ENCODE results near the gene AKR1C2.
"Not testable (repeated sequence)": the region's sequence is repeated elsewhere in the genome, so short reads cannot be mapped to it uniquely, and the experiment has no call there.

Gene AKR1C2

GRCh38 chr10:4978870-4979269 is 24.8 kb downstream of the AKR1C2 start:
- H3K4me1 ChIP-seq (ENCODE audit: control insufficient read depth, insufficient read depth, low read length), result peaks cover 4% of the 10 kb centered on the region
- H3K4me3 ChIP-seq (ENCODE audit: low read length), result no peak overlapping the region
- H3K27ac ChIP-seq (ENCODE audit: low read depth, low read length), result no peak overlapping the region
- no peaks in the 10 kb centered on the region for H3K36me3 ChIP-seq (ENCODE audit: control insufficient read depth, insufficient read depth, low read length)
- H3K27me3 ChIP-seq (ENCODE audit: control insufficient read depth, insufficient read depth, low read length), result no peaks in the 10 kb centered on the region
- no peak overlapping the region for H3K9ac ChIP-seq (ENCODE audit: low read length)

- no peak overlapping the region for H3K27ac ChIP-seq (ENCODE audit: low read depth, low read length)
- H3K27me3 ChIP-seq (ENCODE audit: control insufficient read depth, insufficient read depth, low read length), result no peaks in the 10 kb centered on the region
- no peaks in the 10 kb centered on the region for H3K36me3 ChIP-seq (ENCODE audit: control insufficient read depth, insufficient read depth, low read length)
- peaks cover 4% of the 10 kb centered on the region for H3K4me1 ChIP-seq (ENCODE audit: control insufficient read depth, insufficient read depth, low read length)
- no peak overlapping the region for H3K9ac ChIP-seq (ENCODE audit: low read length)
- no peak overlapping the region for H3K4me3 ChIP-seq (ENCODE audit: low read length)
Measured at GRCh38 chr10:4977025-4977424, 26.6 kb downstream of the AKR1C2 start.

- H3K4me1 ChIP-seq (ENCODE audit: control insufficient read depth, insufficient read depth, low read length); H3K36me3 ChIP-seq (ENCODE audit: control insufficient read depth, insufficient read depth, low read length); H3K27ac ChIP-seq (ENCODE audit: low read depth, low read length); H3K27me3 ChIP-seq (ENCODE audit: control insufficient read depth, insufficient read depth, low read length); H3K9ac ChIP-seq (ENCODE audit: low read length); H3K4me3 ChIP-seq (ENCODE audit: low read length): not testable (repeated sequence)
Measured at GRCh38 chr10:4974400-4974799, 29.3 kb downstream of the AKR1C2 start.

- H3K4me3 ChIP-seq (ENCODE audit: low read length); H3K27me3 ChIP-seq (ENCODE audit: control insufficient read depth, insufficient read depth, low read length); H3K9ac ChIP-seq (ENCODE audit: low read length); H3K36me3 ChIP-seq (ENCODE audit: control insufficient read depth, insufficient read depth, low read length); H3K27ac ChIP-seq (ENCODE audit: low read depth, low read length); H3K4me1 ChIP-seq (ENCODE audit: control insufficient read depth, insufficient read depth, low read length): not testable (repeated sequence)
Measured at GRCh38 chr10:4973294-4973693, 30.4 kb downstream of the AKR1C2 start.

- H3K4me3 ChIP-seq (ENCODE audit: low read length); H3K27me3 ChIP-seq (ENCODE audit: control insufficient read depth, insufficient read depth, low read length); H3K4me1 ChIP-seq (ENCODE audit: control insufficient read depth, insufficient read depth, low read length); H3K9ac ChIP-seq (ENCODE audit: low read length); H3K27ac ChIP-seq (ENCODE audit: low read depth, low read length); H3K36me3 ChIP-seq (ENCODE audit: control insufficient read depth, insufficient read depth, low read length): not testable (repeated sequence)
Measured at GRCh38 chr10:4972369-4973142, 31.1 kb downstream of the AKR1C2 start.

- not testable (repeated sequence) for H3K4me3 ChIP-seq (ENCODE audit: low read length); H3K36me3 ChIP-seq (ENCODE audit: control insufficient read depth, insufficient read depth, low read length); H3K4me1 ChIP-seq (ENCODE audit: control insufficient read depth, insufficient read depth, low read length); H3K27ac ChIP-seq (ENCODE audit: low read depth, low read length); H3K27me3 ChIP-seq (ENCODE audit: control insufficient read depth, insufficient read depth, low read length); H3K9ac ChIP-seq (ENCODE audit: low read length)
Measured at GRCh38 chr10:4970362-4970761, 33.3 kb downstream of the AKR1C2 start.

GRCh38 chr10:4969289-4969688 is 34.4 kb downstream of the AKR1C2 start:
- not testable (repeated sequence) for H3K36me3 ChIP-seq (ENCODE audit: control insufficient read depth, insufficient read depth, low read length); H3K27ac ChIP-seq (ENCODE audit: low read depth, low read length); H3K4me1 ChIP-seq (ENCODE audit: control insufficient read depth, insufficient read depth, low read length)

GRCh38 chr10:4967189-4967588 is 36.5 kb downstream of the AKR1C2 start:
- not testable (repeated sequence) for H3K27me3 ChIP-seq (ENCODE audit: control insufficient read depth, insufficient read depth, low read length); H3K4me3 ChIP-seq (ENCODE audit: low read length); H3K27ac ChIP-seq (ENCODE audit: low read depth, low read length); H3K36me3 ChIP-seq (ENCODE audit: control insufficient read depth, insufficient read depth, low read length); H3K9ac ChIP-seq (ENCODE audit: low read length); H3K4me1 ChIP-seq (ENCODE audit: control insufficient read depth, insufficient read depth, low read length)

More at GRCh38 chr10:4969289-4969688, 34.4 kb downstream of the AKR1C2 start:
- not testable (repeated sequence) for H3K27me3 ChIP-seq (ENCODE audit: control insufficient read depth, insufficient read depth, low read length); H3K9ac ChIP-seq (ENCODE audit: low read length); H3K4me3 ChIP-seq (ENCODE audit: low read length)

- not testable (repeated sequence) for H3K9ac ChIP-seq (ENCODE audit: low read length); H3K27ac ChIP-seq (ENCODE audit: low read depth, low read length); H3K4me3 ChIP-seq (ENCODE audit: low read length); H3K4me1 ChIP-seq (ENCODE audit: control insufficient read depth, insufficient read depth, low read length); H3K36me3 ChIP-seq (ENCODE audit: control insufficient read depth, insufficient read depth, low read length); H3K27me3 ChIP-seq (ENCODE audit: control insufficient read depth, insufficient read depth, low read length)
Measured at GRCh38 chr10:4965763-4966162, 37.9 kb downstream of the AKR1C2 start.

- H3K4me1 ChIP-seq (ENCODE audit: control insufficient read depth, insufficient read depth, low read length); H3K27ac ChIP-seq (ENCODE audit: low read depth, low read length); H3K4me3 ChIP-seq (ENCODE audit: low read length); H3K27me3 ChIP-seq (ENCODE audit: control insufficient read depth, insufficient read depth, low read length); H3K36me3 ChIP-seq (ENCODE audit: control insufficient read depth, insufficient read depth, low read length); H3K9ac ChIP-seq (ENCODE audit: low read length): not testable (repeated sequence)
Measured at GRCh38 chr10:4963815-4964154, 39.9 kb downstream of the AKR1C2 start.

- H3K27me3 ChIP-seq (ENCODE audit: control insufficient read depth, insufficient read depth, low read length); H3K27ac ChIP-seq (ENCODE audit: low read depth, low read length); H3K4me1 ChIP-seq (ENCODE audit: control insufficient read depth, insufficient read depth, low read length); H3K9ac ChIP-seq (ENCODE audit: low read length); H3K4me3 ChIP-seq (ENCODE audit: low read length); H3K36me3 ChIP-seq (ENCODE audit: control insufficient read depth, insufficient read depth, low read length): not testable (repeated sequence)
Measured at GRCh38 chr10:4962876-4963814, 40.5 kb downstream of the AKR1C2 start, which contains the start of gene AKR1C1. AKR1C1 (plus strand) TSS chr10:4963415; CDS start chr10:4963445, 30 bp downstream.

- H3K27me3 ChIP-seq (ENCODE audit: control insufficient read depth, insufficient read depth, low read length); H3K36me3 ChIP-seq (ENCODE audit: control insufficient read depth, insufficient read depth, low read length); H3K9ac ChIP-seq (ENCODE audit: low read length); H3K4me3 ChIP-seq (ENCODE audit: low read length); H3K4me1 ChIP-seq (ENCODE audit: control insufficient read depth, insufficient read depth, low read length); H3K27ac ChIP-seq (ENCODE audit: low read depth, low read length): not testable (repeated sequence)
Measured at GRCh38 chr10:4962308-4962707, 41.3 kb downstream of the AKR1C2 start.

GRCh38 chr10:4961558-4961957 is 42.1 kb downstream of the AKR1C2 start:
- not testable (repeated sequence) for H3K9ac ChIP-seq (ENCODE audit: low read length); H3K4me3 ChIP-seq (ENCODE audit: low read length); H3K27me3 ChIP-seq (ENCODE audit: control insufficient read depth, insufficient read depth, low read length); H3K4me1 ChIP-seq (ENCODE audit: control insufficient read depth, insufficient read depth, low read length); H3K27ac ChIP-seq (ENCODE audit: low read depth, low read length); H3K36me3 ChIP-seq (ENCODE audit: control insufficient read depth, insufficient read depth, low read length)
